Hepatic stellate cell (primary cell): ENCODE results near the gene FAM131C.
A peak's percentile ranks its signal among the peaks of the same experiment; 100 is the strongest.
"Not testable (repeated sequence)": the region's sequence is repeated elsewhere in the genome, so short reads cannot be mapped to it uniquely, and the experiment has no call there.

ENCODE experiments used
- DNase-seq: peaks from one replicate; pipeline ENCODE4 v3.0.0; 2011; ENCODE audit warnings: low spot score

Gene FAM131C

GRCh38 chr1:16058394-16059120 lies 14.9 kb downstream of the FAM131C start:
- not testable (repeated sequence) for DNase-seq

GRCh38 chr1:16057314-16057915 lies 16.0 kb downstream of the FAM131C start:
- not testable (repeated sequence) for DNase-seq

GRCh38 chr1:16056521-16056912 lies 16.9 kb downstream of the FAM131C start:
- not testable (repeated sequence) for DNase-seq

- peak; percentile 88 for DNase-seq
Measured at GRCh38 chr1:16055613-16056520, 17.6 kb downstream of the FAM131C start.

GRCh38 chr1:16054598-16055540 lies 18.6 kb downstream of the FAM131C start:
- DNase-seq, result no peak

GRCh38 chr1:16053781-16054502 lies 19.5 kb downstream of the FAM131C start:
- no peak for DNase-seq

- not testable (repeated sequence) for DNase-seq
Measured at GRCh38 chr1:16051949-16052348, 21.5 kb downstream of the FAM131C start.

- no peak for DNase-seq
Measured at GRCh38 chr1:16051039-16051438, 22.4 kb downstream of the FAM131C start.

- no peak for DNase-seq
Measured at GRCh38 chr1:16050328-16050727, 23.1 kb downstream of the FAM131C start.

GRCh38 chr1:16048573-16049189 lies 24.8 kb downstream of the FAM131C start:
- no peak for DNase-seq

- no peak for DNase-seq
Measured at GRCh38 chr1:16047791-16048475, 25.5 kb downstream of the FAM131C start.

GRCh38 chr1:16046842-16047241 lies 26.6 kb downstream of the FAM131C start:
- DNase-seq, result no peak

- no peak for DNase-seq
Measured at GRCh38 chr1:16043950-16044349, 29.5 kb downstream of the FAM131C start.

GRCh38 chr1:16043521-16043920 lies 29.9 kb downstream of the FAM131C start, which contains the start of gene CLCNKB:
Gene CLCNKB, plus strand, starts transcription at chr1:16043782. Its CDS starts 711 bp downstream, at chr1:16044493.
- DNase-seq, result no peak

- not testable (repeated sequence) for DNase-seq
Measured at GRCh38 chr1:16042654-16043053, 30.8 kb downstream of the FAM131C start.

- no peak for DNase-seq
Measured at GRCh38 chr1:16042096-16042495, 31.4 kb downstream of the FAM131C start.

- DNase-seq, result no peak
Measured at GRCh38 chr1:16041200-16041599, 32.3 kb downstream of the FAM131C start.

- DNase-seq, result not testable (repeated sequence)
Measured at GRCh38 chr1:16039871-16040270, 33.6 kb downstream of the FAM131C start.

- no peak for DNase-seq
Measured at GRCh38 chr1:16038620-16038912, 34.9 kb downstream of the FAM131C start.

- DNase-seq, result not testable (repeated sequence)
Measured at GRCh38 chr1:16036461-16036860, 37.0 kb downstream of the FAM131C start.
